ENCODE data around the gene MPPED2.

DNA sequence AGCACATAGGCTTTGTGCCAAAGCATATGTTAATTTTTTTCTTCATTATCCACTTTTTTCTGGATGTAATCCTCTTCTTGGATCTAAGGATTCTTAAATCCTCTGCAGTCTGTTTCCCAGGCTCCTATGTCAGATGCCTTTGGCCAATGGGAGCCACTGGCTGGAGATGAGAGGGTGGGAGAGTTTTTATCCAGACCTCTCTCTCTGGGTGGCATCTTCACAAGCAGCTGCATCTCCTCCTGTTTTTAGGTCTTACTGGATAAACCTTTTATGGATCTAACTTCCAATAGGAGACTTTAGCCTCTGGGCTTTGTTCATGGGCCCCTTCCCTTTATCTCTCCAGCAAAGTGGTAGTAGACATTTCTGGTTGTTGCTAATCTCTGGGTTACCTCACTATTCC is 22.4 kb upstream of the MPPED2 start:
- TF ChIP-seq, protein P1, sequence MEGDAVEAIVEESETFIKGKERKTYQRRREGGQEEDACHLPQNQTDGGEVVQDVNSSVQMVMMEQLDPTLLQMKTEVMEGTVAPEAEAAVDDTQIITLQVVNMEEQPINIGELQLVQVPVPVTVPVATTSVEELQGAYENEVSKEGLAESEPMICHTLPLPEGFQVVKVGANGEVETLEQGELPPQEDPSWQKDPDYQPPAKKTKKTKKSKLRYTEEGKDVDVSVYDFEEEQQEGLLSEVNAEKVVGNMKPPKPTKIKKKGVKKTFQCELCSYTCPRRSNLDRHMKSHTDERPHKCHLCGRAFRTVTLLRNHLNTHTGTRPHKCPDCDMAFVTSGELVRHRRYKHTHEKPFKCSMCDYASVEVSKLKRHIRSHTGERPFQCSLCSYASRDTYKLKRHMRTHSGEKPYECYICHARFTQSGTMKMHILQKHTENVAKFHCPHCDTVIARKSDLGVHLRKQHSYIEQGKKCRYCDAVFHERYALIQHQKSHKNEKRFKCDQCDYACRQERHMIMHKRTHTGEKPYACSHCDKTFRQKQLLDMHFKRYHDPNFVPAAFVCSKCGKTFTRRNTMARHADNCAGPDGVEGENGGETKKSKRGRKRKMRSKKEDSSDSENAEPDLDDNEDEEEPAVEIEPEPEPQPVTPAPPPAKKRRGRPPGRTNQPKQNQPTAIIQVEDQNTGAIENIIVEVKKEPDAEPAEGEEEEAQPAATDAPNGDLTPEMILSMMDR (IDR thresholded peaks at IDR 0.05), result no peak
- no peak for TF ChIP-seq POLR2A (IDR thresholded peaks at IDR 0.05)

All from lower leg skin (tissue), 3 donors.